DND-41 (cell line): ENCODE data around the gene BICC1.

ENCODE experiments used
- EZH2 ChIP-seq: IDR thresholded peaks from 3 replicates; pipeline ENCODE4 v1.6.1; 2012; ENCODE audit warnings: borderline replicate concordance, low read depth, mild to moderate bottlenecking, moderate library complexity, low read length, inconsistent platforms; ENCODE audit not compliant: severe bottlenecking
- TF ChIP-seq, protein P1 (sequence below): IDR thresholded peaks from 2 replicates; pipeline ENCODE4 v1.5.1; 2012; ENCODE audit warnings: borderline replicate concordance, low read length, moderate library complexity, mild to moderate bottlenecking; ENCODE audit not compliant: poor library complexity, severe bottlenecking; ENCODE audit errors: extremely low read depth

DNA sequence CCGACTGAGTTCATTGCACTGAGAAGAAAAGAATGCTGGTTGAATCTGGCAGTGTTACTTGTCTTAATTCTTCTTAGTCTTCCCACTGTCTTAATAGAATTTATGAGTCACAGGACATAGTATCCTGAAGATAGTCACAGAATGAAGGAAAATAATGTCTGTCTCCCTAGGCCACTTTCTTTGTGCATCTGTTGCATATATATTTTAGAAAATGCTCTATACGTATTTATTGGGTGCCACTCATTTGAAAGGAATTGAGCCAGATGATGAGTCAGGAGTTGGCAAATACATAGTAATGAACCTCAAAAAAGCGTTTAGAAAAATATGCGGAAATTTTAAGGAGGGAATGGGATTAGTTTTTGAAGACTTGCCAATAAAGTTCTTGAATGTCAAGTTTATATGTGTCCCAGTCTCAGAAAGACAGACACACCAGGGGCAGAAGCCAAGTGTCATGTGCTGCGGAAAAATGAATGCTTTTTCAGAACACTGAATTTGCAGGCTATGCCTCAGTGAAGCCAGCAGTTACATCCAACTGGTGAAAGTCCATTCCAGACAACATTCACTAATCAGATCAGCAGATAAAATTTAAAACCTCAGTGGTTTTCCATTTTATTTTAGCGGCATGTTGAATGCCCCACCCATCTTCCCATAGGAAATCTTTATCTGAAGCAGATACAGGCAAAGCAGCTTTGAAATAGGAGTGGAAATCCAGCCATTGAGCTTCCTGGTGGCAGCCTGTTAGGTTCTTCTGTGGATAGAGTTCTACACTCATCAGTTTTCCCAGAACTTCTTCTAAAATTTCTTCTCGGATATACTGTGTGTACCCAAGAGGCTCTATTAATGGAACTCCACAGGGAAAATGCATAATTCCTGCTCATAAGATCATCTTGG, 308.4 kb downstream of the BICC1 start:
- TF ChIP-seq, protein P1, sequence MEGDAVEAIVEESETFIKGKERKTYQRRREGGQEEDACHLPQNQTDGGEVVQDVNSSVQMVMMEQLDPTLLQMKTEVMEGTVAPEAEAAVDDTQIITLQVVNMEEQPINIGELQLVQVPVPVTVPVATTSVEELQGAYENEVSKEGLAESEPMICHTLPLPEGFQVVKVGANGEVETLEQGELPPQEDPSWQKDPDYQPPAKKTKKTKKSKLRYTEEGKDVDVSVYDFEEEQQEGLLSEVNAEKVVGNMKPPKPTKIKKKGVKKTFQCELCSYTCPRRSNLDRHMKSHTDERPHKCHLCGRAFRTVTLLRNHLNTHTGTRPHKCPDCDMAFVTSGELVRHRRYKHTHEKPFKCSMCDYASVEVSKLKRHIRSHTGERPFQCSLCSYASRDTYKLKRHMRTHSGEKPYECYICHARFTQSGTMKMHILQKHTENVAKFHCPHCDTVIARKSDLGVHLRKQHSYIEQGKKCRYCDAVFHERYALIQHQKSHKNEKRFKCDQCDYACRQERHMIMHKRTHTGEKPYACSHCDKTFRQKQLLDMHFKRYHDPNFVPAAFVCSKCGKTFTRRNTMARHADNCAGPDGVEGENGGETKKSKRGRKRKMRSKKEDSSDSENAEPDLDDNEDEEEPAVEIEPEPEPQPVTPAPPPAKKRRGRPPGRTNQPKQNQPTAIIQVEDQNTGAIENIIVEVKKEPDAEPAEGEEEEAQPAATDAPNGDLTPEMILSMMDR: no peak
- no peak for TF ChIP-seq EZH2
